ENCODE data around the gene TRIAP1.

GRCh38 chr12:120408771-120409170 is 37.4 kb downstream of the TRIAP1 start:
- no peak for TF ChIP-seq CTCF (optimal IDR thresholded peaks at IDR 0.05 in 1 of 3, IDR thresholded peaks at IDR 0.05 in 1 of 3, conservative IDR thresholded peaks at IDR 0.05 in 1 of 3; ENCODE audit: extremely low read depth in 1 of 3, insufficient read depth in 2 of 3, low read length in 3 of 3)
- TF ChIP-seq EZH2 (IDR thresholded peaks at IDR 0.05; ENCODE audit: low read length) = no peak
